ENCODE measurements around the gene TENM3.

GRCh38 chr4:182604161-182604622 lies 361.0 kb downstream of the TENM3 start:
- TF ChIP-seq CTCF (IDR thresholded peaks at IDR 0.05) (no peak), POLR2A (IDR thresholded peaks at IDR 0.05) (no peak)

Data from testis (tissue), 2 donors.